ENCODE results near the gene EHD1.
A peak's percentile ranks its signal among the peaks of the same experiment; 100 is the strongest.

The EHD1 gene

DNA sequence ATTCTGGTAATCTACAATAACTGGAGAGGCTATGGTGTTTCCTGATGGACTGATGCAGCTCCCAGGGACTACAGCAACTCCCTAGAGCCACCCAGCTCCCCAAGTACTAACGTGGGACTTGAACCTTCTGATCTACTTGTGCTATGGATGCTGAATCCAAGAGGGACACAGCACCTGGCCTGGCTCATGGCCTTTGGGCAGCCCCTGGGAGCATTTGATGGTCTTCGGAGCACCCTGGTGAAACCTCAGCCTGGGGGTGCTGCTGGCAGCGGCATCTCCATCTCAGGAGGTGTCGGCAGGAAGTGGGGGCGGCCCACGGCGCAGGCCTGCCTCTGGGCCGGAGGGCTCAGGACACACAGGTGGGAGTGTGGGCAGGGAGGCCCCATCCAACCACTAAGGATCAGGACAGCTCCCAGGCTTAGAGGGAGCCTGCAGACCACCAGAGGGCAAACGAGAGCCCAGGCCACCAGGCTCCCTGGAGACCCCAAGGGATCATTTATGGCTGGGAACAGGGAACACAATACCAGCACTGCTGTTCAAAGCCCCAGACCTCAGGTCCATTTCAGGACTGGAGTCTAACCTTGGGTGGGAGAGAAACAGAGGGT is 8.7 kb downstream of the EHD1 start:
- Histone ChIP-seq H3K4me2 (ENCODE audit: low read length) (no peak overlapping the region), H3K79me2 (ENCODE audit: control insufficient read depth, insufficient read depth, low read length, poor library complexity) (peaks cover 18% of the 10 kb centered on the region), H4K12ac (ENCODE audit: low read depth, low read length) (no peak overlapping the region), H3K9ac (ENCODE audit: low read length) (no peak overlapping the region), H3K14ac (ENCODE audit: low read length) (peak overlapping the region; percentile 30), H2BK120ac (ENCODE audit: insufficient read depth, low read length, poor library complexity) (no peak overlapping the region), H2BK5ac (ENCODE audit: low read depth, low read length, poor library complexity) (no peak overlapping the region), H3K4ac (ENCODE audit: low read depth, low read length) (peak overlapping the region; percentile 42), H4K8ac (ENCODE audit: low read depth, low read length) (no peak overlapping the region), H2AFZ (ENCODE audit: insufficient read depth, low read length, poor library complexity) (peak overlapping the region; percentile 50), H3K4me3 (ENCODE audit: low read depth, low read length) (no peak overlapping the region), H3K36me3 (ENCODE audit: control insufficient read depth in 1 of 2, insufficient read depth in 2 of 2, low read length in 2 of 2) (peaks cover 44 to 49% of the 10 kb centered on the region in 2 experiments), H3K18ac (ENCODE audit: low read length) (peak overlapping the region; percentile 56), H3K4me1 (ENCODE audit: control insufficient read depth in 1 of 2, insufficient read depth in 2 of 2, low read length in 2 of 2) (peaks cover 41 to 52% of the 10 kb centered on the region in 2 experiments), H2AK5ac (ENCODE audit: low read length) (peak overlapping the region; percentile 24), H2BK12ac (ENCODE audit: low read length) (peak overlapping the region; percentile 59), H3K23ac (ENCODE audit: low read length) (no peak overlapping the region), H3K27ac (ENCODE audit: low read depth, low read length) (no peak overlapping the region), H3K9me3 (ENCODE audit: insufficient read depth, low read depth, low read length) (no peaks in the 10 kb centered on the region), H3K79me1 (ENCODE audit: low read length) (peaks cover 21% of the 10 kb centered on the region), H4K91ac (ENCODE audit: low read depth, low read length) (peak overlapping the region; percentile 28), H3K27me3 (ENCODE audit: insufficient read depth, low read length) (no peaks in the 10 kb centered on the region)
- no CpG with 5 or more reads among the region's 9 CpGs for WGBS (ENCODE audit: extremely low coverage, insufficient coverage, insufficient read length)
- DNase-seq: no peak

DNA sequence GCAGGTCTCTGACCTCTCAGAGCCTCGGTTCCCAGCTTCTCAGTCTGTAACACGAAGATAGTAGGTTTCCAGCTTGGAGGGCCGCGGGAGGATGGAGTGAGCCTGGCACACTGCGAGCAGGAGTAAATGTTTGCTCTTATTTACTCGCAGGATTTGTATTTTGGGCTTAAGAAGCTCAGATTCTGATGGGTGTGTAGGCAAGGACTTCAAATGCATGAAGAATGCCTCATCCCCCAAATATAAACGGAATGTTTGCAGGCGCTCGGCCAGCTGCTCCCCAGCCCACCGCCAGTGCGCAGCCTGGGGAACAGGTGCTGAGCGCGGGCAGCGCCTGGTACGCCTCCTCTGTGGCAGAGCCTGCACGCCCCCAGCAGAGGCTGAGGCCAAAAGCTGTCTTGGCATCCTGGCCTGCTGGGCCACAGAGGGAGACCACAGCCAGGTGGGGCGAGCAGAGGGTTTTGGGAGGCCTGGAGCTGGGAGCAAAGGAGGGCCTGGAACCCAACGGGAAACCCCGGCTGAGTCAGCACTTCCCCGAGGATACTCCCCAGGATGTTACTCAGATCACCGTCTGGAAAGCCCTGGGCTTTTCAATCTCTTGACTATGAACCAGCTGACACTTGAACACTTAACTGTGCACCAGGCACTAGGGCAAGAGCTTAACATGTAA is 9.4 kb downstream of the EHD1 start:
- Histone ChIP-seq H2BK120ac (ENCODE audit: insufficient read depth, low read length, poor library complexity) (peak overlapping the region; percentile 19), H3K9me3 (ENCODE audit: insufficient read depth, low read depth, low read length) (no peaks in the 10 kb centered on the region), H3K36me3 (ENCODE audit: control insufficient read depth in 1 of 2, insufficient read depth in 2 of 2, low read length in 2 of 2) (peaks cover 40 to 43% of the 10 kb centered on the region in 2 experiments), H3K18ac (ENCODE audit: low read length) (peak overlapping the region; percentile 54), H3K27me3 (ENCODE audit: insufficient read depth, low read length) (no peaks in the 10 kb centered on the region), H2AK5ac (ENCODE audit: low read length) (no peak overlapping the region), H3K4me2 (ENCODE audit: low read length) (no peak overlapping the region), H4K91ac (ENCODE audit: low read depth, low read length) (no peak overlapping the region), H2AFZ (ENCODE audit: insufficient read depth, low read length, poor library complexity) (no peak overlapping the region), H3K27ac (ENCODE audit: low read depth, low read length) (no peak overlapping the region), H4K8ac (ENCODE audit: low read depth, low read length) (no peak overlapping the region), H3K4ac (ENCODE audit: low read depth, low read length) (peak overlapping the region; percentile 39), H3K23ac (ENCODE audit: low read length) (no peak overlapping the region), H3K79me2 (ENCODE audit: control insufficient read depth, insufficient read depth, low read length, poor library complexity) (peaks cover 22% of the 10 kb centered on the region), H3K14ac (ENCODE audit: low read length) (no peak overlapping the region), H3K4me3 (ENCODE audit: low read depth, low read length) (no peak overlapping the region), H2BK5ac (ENCODE audit: low read depth, low read length, poor library complexity) (no peak overlapping the region), H3K9ac (ENCODE audit: low read length) (no peak overlapping the region), H3K79me1 (ENCODE audit: low read length) (peaks cover 27% of the 10 kb centered on the region), H3K4me1 (ENCODE audit: control insufficient read depth in 1 of 2, insufficient read depth in 2 of 2, low read length in 2 of 2) (peaks cover 47 to 58% of the 10 kb centered on the region in 2 experiments), H2BK12ac (ENCODE audit: low read length) (no peak overlapping the region), H4K12ac (ENCODE audit: low read depth, low read length) (no peak overlapping the region)
- peak; percentile 55 for DNase-seq
- WGBS (ENCODE audit: extremely low coverage, insufficient coverage, insufficient read length): no CpG with 5 or more reads among the region's 21 CpGs

DNA sequence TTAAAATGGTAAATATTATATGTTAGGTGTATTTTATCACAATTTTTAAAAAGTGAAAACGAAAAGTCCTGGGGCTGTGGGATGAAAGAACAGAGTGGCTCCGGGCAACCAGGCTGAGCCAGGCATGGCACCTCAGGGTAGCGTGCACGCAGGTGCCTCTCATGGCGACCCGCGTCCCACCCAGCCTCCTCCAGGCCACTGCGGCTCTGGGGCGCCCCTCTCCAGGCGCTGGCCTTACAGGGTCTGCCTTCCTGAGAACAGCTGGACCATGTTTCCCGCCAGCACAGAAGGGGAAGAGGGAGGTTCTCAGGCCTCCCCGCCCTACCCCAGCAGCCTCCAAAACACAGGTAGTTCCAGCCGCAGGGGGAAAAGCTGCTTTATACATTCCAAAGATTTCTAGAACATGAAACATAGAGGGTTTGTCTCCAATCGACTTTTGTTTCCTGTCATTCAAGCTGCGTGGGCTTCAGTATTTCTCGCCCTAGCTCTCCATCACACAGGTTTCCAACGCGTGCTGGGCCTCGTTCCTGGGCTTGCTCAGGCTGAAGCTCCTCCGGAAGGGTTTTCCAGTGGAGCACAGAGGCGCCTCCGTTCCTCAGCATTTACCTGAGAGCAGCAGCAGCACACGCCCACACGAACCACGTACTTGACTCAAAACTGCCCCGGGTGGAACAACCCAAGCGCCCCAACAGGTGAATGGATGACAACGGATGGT is 10.5 kb downstream of the EHD1 start:
- no peak overlapping the region for H3K4me3 ChIP-seq (ENCODE audit: low read depth, low read length)
- 100% methylated on average over 1 of the region's 28 CpGs for WGBS (ENCODE audit: extremely low coverage, insufficient coverage, insufficient read length)
- H3K23ac ChIP-seq (ENCODE audit: low read length): no peak overlapping the region
- H4K12ac ChIP-seq (ENCODE audit: low read depth, low read length): no peak overlapping the region
- peaks cover 56 to 60% of the 10 kb centered on the region in 2 experiments for H3K4me1 ChIP-seq (ENCODE audit: control insufficient read depth in 1 of 2, insufficient read depth in 2 of 2, low read length in 2 of 2)
- H2AFZ ChIP-seq (ENCODE audit: insufficient read depth, low read length, poor library complexity): peak overlapping the region; percentile 1
- no peaks in the 10 kb centered on the region for H3K9me3 ChIP-seq (ENCODE audit: insufficient read depth, low read depth, low read length)
- H3K4ac ChIP-seq (ENCODE audit: low read depth, low read length): peak overlapping the region; percentile 29
- H3K4me2 ChIP-seq (ENCODE audit: low read length): no peak overlapping the region
- no peak overlapping the region for H2BK5ac ChIP-seq (ENCODE audit: low read depth, low read length, poor library complexity)
- H3K27ac ChIP-seq (ENCODE audit: low read depth, low read length): no peak overlapping the region
- H2AK5ac ChIP-seq (ENCODE audit: low read length): no peak overlapping the region
- H3K79me2 ChIP-seq (ENCODE audit: control insufficient read depth, insufficient read depth, low read length, poor library complexity): peaks cover 27% of the 10 kb centered on the region
- peaks cover 37 to 42% of the 10 kb centered on the region in 2 experiments for H3K36me3 ChIP-seq (ENCODE audit: control insufficient read depth in 1 of 2, insufficient read depth in 2 of 2, low read length in 2 of 2)
- H3K9ac ChIP-seq (ENCODE audit: low read length): no peak overlapping the region
- H2BK120ac ChIP-seq (ENCODE audit: insufficient read depth, low read length, poor library complexity): no peak overlapping the region
- DNase-seq: peak; percentile 83 to 91
- H4K91ac ChIP-seq (ENCODE audit: low read depth, low read length): no peak overlapping the region
- no peak overlapping the region for H3K14ac ChIP-seq (ENCODE audit: low read length)
- H2BK12ac ChIP-seq (ENCODE audit: low read length): peak overlapping the region; percentile 27
- no peak overlapping the region for H4K8ac ChIP-seq (ENCODE audit: low read depth, low read length)
- peaks cover 33% of the 10 kb centered on the region for H3K79me1 ChIP-seq (ENCODE audit: low read length)
- H3K18ac ChIP-seq (ENCODE audit: low read length): no peak overlapping the region
- no peaks in the 10 kb centered on the region for H3K27me3 ChIP-seq (ENCODE audit: insufficient read depth, low read length)

DNA sequence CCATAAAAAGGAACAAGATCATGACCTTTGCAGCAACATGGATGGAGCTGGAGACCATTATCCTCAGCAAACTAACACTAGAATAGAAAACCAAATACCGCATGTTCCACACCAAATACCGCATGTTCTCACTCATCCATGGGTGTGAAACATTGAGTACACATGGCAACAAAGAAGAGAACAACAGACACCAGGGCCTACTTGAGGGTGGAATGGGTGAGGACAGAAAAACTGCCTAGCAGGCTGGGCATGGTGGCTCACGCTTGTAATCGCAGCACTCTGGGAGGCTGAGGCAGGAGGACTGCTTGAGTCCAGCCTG is 12.3 kb downstream of the EHD1 start:
- Histone ChIP-seq H3K4me2 (ENCODE audit: low read length) (no peak overlapping the region), H3K79me1 (ENCODE audit: low read length) (peaks cover 33% of the 10 kb centered on the region), H4K8ac (ENCODE audit: low read depth, low read length) (no peak overlapping the region), H3K9me3 (ENCODE audit: insufficient read depth, low read depth, low read length) (no peaks in the 10 kb centered on the region), H2BK5ac (ENCODE audit: low read depth, low read length, poor library complexity) (no peak overlapping the region), H2BK120ac (ENCODE audit: insufficient read depth, low read length, poor library complexity) (no peak overlapping the region), H3K9ac (ENCODE audit: low read length) (no peak overlapping the region), H3K36me3 (ENCODE audit: control insufficient read depth in 1 of 2, insufficient read depth in 2 of 2, low read length in 2 of 2) (peaks cover 24 to 30% of the 10 kb centered on the region in 2 experiments), H3K4me3 (ENCODE audit: low read depth, low read length) (no peak overlapping the region), H3K14ac (ENCODE audit: low read length) (no peak overlapping the region), H2AK5ac (ENCODE audit: low read length) (no peak overlapping the region), H3K79me2 (ENCODE audit: control insufficient read depth, insufficient read depth, low read length, poor library complexity) (peaks cover 27% of the 10 kb centered on the region), H3K18ac (ENCODE audit: low read length) (peak overlapping the region; percentile 50), H3K4ac (ENCODE audit: low read depth, low read length) (no peak overlapping the region), H2AFZ (ENCODE audit: insufficient read depth, low read length, poor library complexity) (no peak overlapping the region), H3K27me3 (ENCODE audit: insufficient read depth, low read length) (no peaks in the 10 kb centered on the region), H4K12ac (ENCODE audit: low read depth, low read length) (no peak overlapping the region), H3K4me1 (ENCODE audit: control insufficient read depth in 1 of 2, insufficient read depth in 2 of 2, low read length in 2 of 2) (peaks cover 52 to 54% of the 10 kb centered on the region in 2 experiments), H4K91ac (ENCODE audit: low read depth, low read length) (no peak overlapping the region), H2BK12ac (ENCODE audit: low read length) (no peak overlapping the region), H3K27ac (ENCODE audit: low read depth, low read length) (no peak overlapping the region), H3K23ac (ENCODE audit: low read length) (no peak overlapping the region)
- WGBS (ENCODE audit: extremely low coverage, insufficient coverage, insufficient read length): no CpG with 5 or more reads among the region's 4 CpGs
- no peak for DNase-seq
